A549 (cell line): Measurements from ENCODE around the gene FXYD7. TPM values are rescaled to one million over a fixed set of nuclear protein-coding genes. Genes with fewer than 3 reads are reported as not detected.

ENCODE experiments used
- ATAC-seq, 2 experiments: fragments of 200-7000 bp in 1 of 2; fragments of >200 bp in 1 of 2; cut with Nextera tagmentation in 1 of 2; cut with Tn5 transposase in 1 of 2; 3 replicates each; pipeline versions ENCODE4 v1.8.0 to v1.9.1; 2018 to 2020; ENCODE audit warnings: mild to moderate bottlenecking in 1 of 2, moderate library complexity in 1 of 2
- CTCF ChIA-PET: fragments of 300-600 bp; sonication (Branson Sonifier 250); formaldehyde crosslinking; extraction: SDS; loops from one replicate; lab custom pipeline; 2021; ENCODE audit warnings: antibody characterized with exemption, inconsistent platforms; lab: Yijun Ruan, JAX
- POLR2A ChIA-PET: fragments of 350-600 bp; formaldehyde crosslinking; extraction: SDS; loops from one replicate; lab custom pipeline; 2021; ENCODE audit warnings: antibody characterized with exemption, inconsistent platforms; lab: Yijun Ruan, JAX
- DNase-seq, 2 experiments: peaks; one replicate each; pipeline versions ENCODE4 v3.0.0 to v3.0.0-alpha.2; 2011 to 2016; ENCODE audit warnings: low read depth in 1 of 2, low spot score in 1 of 2
- FAIRE-seq: peaks from 2 replicates; lab custom pipeline; 2011; peaks lifted over from hg19 to GRCh38; lab: Jason Lieb, UNC
- H3K27ac ChIP-seq, 2 experiments: fragments of >200 bp; sonication (Bioruptor Twin); formaldehyde crosslinking; 3 replicates each; pipeline ENCODE4 v1.5.1; 2016 to 2017
- H3K4me1 ChIP-seq: fragments of >200 bp; sonication (Bioruptor Twin); formaldehyde crosslinking; 3 replicates; pipeline ENCODE4 v1.6.1; 2016
- H3K4me2 ChIP-seq: fragments of >200 bp; sonication (Bioruptor Twin); formaldehyde crosslinking; 3 replicates; pipeline ENCODE4 v1.6.1; 2016
- H3K4me3 ChIP-seq: fragments of >200 bp; sonication (Bioruptor Twin); formaldehyde crosslinking; 3 replicates; pipeline ENCODE4 v1.5.1; 2016
- H3K9me3 ChIP-seq: fragments of >200 bp; sonication (Bioruptor Twin); formaldehyde crosslinking; 3 replicates; pipeline ENCODE4 v1.6.1; 2016
- CBX2 ChIP-seq: fragments of 200-600 bp; sonication (generic); IDR thresholded peaks from 2 replicates; pipeline ENCODE4 v1.6.1; 2016; ENCODE audit warnings: low read depth, mild to moderate bottlenecking, borderline replicate concordance
- CEBPB ChIP-seq, 2 experiments: fragments of >200 bp in 1 of 2; sonication (Bioruptor Twin) in 1 of 2; formaldehyde crosslinking in 1 of 2; IDR thresholded peaks; 2 replicates each; pipeline ENCODE4 v1.6.1; 2012 to 2016
- FOSL2 ChIP-seq, 2 experiments: fragments of 450-650 bp in 1 of 2; fragments of >200 bp in 1 of 2; sonication (Bioruptor Twin) in 1 of 2; formaldehyde crosslinking; IDR thresholded peaks; 2 replicates each; pipeline versions ENCODE4 v1.5.0 to v1.6.1; 2016 to 2020; ENCODE audit warnings: mild to moderate bottlenecking in 1 of 2, moderate library complexity in 1 of 2
- FOXS1 ChIP-seq: fragments of 250-450 bp; sonication (Bioruptor Pico); IDR thresholded peaks from 2 replicates; pipeline ENCODE4 v1.5.0; 2020; ENCODE audit warnings: mild to moderate bottlenecking, moderate library complexity
- HOXB13 ChIP-seq: fragments of 250-450 bp; sonication (Bioruptor Pico); IDR thresholded peaks from 2 replicates; pipeline ENCODE4 v1.5.0; 2020; ENCODE audit warnings: low read depth, mild to moderate bottlenecking, moderate library complexity
- HOXB5 ChIP-seq: fragments of 250-450 bp; sonication (Bioruptor Pico); IDR thresholded peaks from 2 replicates; pipeline ENCODE4 v1.5.0; 2020; ENCODE audit warnings: mild to moderate bottlenecking, moderate library complexity
- MAZ ChIP-seq: fragments of 150-350 bp; IDR thresholded peaks from 2 replicates; pipeline ENCODE4 v1.6.1; 2014; ENCODE audit warnings: antibody characterized with exemption, low read depth, low read length, borderline replicate concordance
- MYC ChIP-seq: IDR thresholded peaks from 2 replicates; pipeline ENCODE4 v1.6.1; 2012; ENCODE audit warnings: mild to moderate bottlenecking, inconsistent platforms, low read length, improper control_type of control experiment, borderline replicate concordance
- PHF8 ChIP-seq: fragments of 200-600 bp; sonication (generic); IDR thresholded peaks from 2 replicates; pipeline ENCODE4 v1.6.1; 2016; ENCODE audit warnings: low read depth, mild to moderate bottlenecking, antibody characterized with exemption, moderate library complexity, borderline replicate concordance
- POLR2AphosphoS2 ChIP-seq: conservative IDR thresholded peaks from 2 replicates; pipeline ENCODE4 v1.6.1; 2012; ENCODE audit warnings: low read length, improper control_type of control experiment, inconsistent platforms
- ZNF302 ChIP-seq: fragments of 250-450 bp; sonication (Bioruptor Pico); IDR thresholded peaks from 2 replicates; pipeline ENCODE4 v1.9.0; 2021; ENCODE audit warnings: inconsistent platforms, mild to moderate bottlenecking, moderate library complexity
- WGBS: methylation state at CpG from one replicate; pipeline ENCODE4 v1.1.6; 2017; ENCODE audit errors: missing lambda C conversion rate; 5-methylcytosine and 5-hydroxymethylcytosine counted together
- polyA plus RNA-seq, 4 experiments: library from polyadenylated mRNA; depleted of rRNA in 3 of 4; stranded (reverse); fragments of >200 nt; fragmentation: RNase III in 1 of 4; extraction: RNeasy Plus Mini Kit Qiagen cat#74134 plus additional on column Dnase treatment in 1 of 4; gene quantifications; 2 replicates in 3 of 4; 3 replicates in 1 of 4; pipeline ENCODE4 v1.2.3, GENCODE V29; 2011 to 2017
- TF ChIP-seq, protein P1 (sequence below): IDR thresholded peaks from 2 replicates; pipeline ENCODE4 v1.6.1; 2012
- TF ChIP-seq, protein P2 (sequence below): fragments of 150-350 bp; IDR thresholded peaks from 2 replicates; pipeline ENCODE4 v1.6.1; 2014; ENCODE audit warnings: low read depth, mild to moderate bottlenecking, low read length
- TF ChIP-seq, protein P3 (sequence below): IDR thresholded peaks from 2 replicates; pipeline ENCODE4 v1.6.1; 2012
- TF ChIP-seq, protein P4 (sequence below): fragments of >200 bp; sonication (Bioruptor Twin); formaldehyde crosslinking; IDR thresholded peaks from 3 replicates; pipeline ENCODE4 v1.5.1; 2016
- TF ChIP-seq, protein P5 (sequence below): fragments of >200 bp; sonication (Bioruptor Twin); formaldehyde crosslinking; IDR thresholded peaks from 3 replicates; pipeline ENCODE4 v1.6.1; 2016
- TF ChIP-seq, protein P6 (sequence below): fragments of 450-650 bp; IDR thresholded peaks from 2 replicates; pipeline ENCODE4 v1.6.1; 2014; ENCODE audit warnings: antibody characterized with exemption
- TF ChIP-seq, protein P7 (sequence below): fragments of 250-450 bp; sonication (Bioruptor Pico); IDR thresholded peaks from 2 replicates; pipeline ENCODE4 v1.5.0; 2021; ENCODE audit warnings: mild to moderate bottlenecking, moderate library complexity, borderline replicate concordance
- TF ChIP-seq, protein P8 (sequence below): fragments of >200 bp; sonication (Bioruptor Twin); formaldehyde crosslinking; IDR thresholded peaks from 2 replicates; pipeline ENCODE4 v1.6.1; 2016
- TF ChIP-seq, protein P9 (sequence below): fragments of 200-600 bp; sonication (generic); IDR thresholded peaks from 2 replicates; pipeline ENCODE4 v1.6.1; 2016; ENCODE audit warnings: antibody characterized with exemption, mild to moderate bottlenecking, moderate library complexity

Gene FXYD7
- polyA plus RNA-seq, 2 of the 4 experiments (the other 2 are of a cell fraction) = not detected

DNA sequence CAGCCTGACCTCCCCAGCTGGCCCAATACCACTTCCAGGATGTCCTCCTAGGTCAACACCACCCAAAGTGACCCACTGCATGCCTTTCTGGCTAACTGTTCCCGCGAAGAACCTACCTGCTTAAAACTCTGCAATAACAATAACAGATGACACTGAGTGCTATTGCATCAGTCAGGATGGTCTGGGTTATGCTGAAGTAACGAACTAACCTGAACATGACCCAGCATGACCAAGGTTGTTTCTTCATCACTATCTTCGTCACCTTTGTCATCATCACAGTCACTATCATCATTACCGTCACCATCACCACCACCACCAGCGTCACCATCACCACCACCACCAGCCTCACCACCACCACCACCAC lies 38.0 kb upstream of the FXYD7 start:
- Histone ChIP-seq H3K4me2 (no peak overlapping the region), H3K4me3 (no peak overlapping the region), H3K9me3 (peaks cover 6% of the 10 kb centered on the region; the same call in 1 of the 3 replicates), H3K4me1 (peaks cover 6% of the 10 kb centered on the region; the same call in 1 of the 3 replicates), H3K27ac (no peak overlapping the region)
- FAIRE-seq (no peak), DNase-seq (no peak), ATAC-seq (no peak)
- ChIA-PET POLR2A (no interaction called here), CTCF (interaction anchor here (1.2 to 2.4 kb wide), 4 partner anchors 10 to 466 kb away, joined by 3 to 9 read pairs (median 5); no protein-coding TSS in a partner anchor)
- WGBS = 82% methylated on average over 6 of the region's 6 CpGs
- TF ChIP-seq, protein P1, sequence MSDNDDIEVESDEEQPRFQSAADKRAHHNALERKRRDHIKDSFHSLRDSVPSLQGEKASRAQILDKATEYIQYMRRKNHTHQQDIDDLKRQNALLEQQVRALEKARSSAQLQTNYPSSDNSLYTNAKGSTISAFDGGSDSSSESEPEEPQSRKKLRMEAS = no peak
- TF ChIP-seq FOXS1 (CRISPR knock-in tag) (no peak), MYC (no peak), CEBPB (IDR thresholded peaks at IDR 0.05) (no peak), MAZ (no peak), FOSL2 (IDR thresholded peaks at IDR 0.05) (no peak), FOSL2 (CRISPR knock-in tag; IDR thresholded peaks at IDR 0.05) (no peak), HOXB5 (CRISPR knock-in tag) (no peak), PHF8 (no peak), CBX2 (no peak), HOXB13 (no peak), POLR2AphosphoS2 (no peak), ZNF302 (CRISPR knock-in tag) (no peak)
- TF ChIP-seq, protein P2, sequence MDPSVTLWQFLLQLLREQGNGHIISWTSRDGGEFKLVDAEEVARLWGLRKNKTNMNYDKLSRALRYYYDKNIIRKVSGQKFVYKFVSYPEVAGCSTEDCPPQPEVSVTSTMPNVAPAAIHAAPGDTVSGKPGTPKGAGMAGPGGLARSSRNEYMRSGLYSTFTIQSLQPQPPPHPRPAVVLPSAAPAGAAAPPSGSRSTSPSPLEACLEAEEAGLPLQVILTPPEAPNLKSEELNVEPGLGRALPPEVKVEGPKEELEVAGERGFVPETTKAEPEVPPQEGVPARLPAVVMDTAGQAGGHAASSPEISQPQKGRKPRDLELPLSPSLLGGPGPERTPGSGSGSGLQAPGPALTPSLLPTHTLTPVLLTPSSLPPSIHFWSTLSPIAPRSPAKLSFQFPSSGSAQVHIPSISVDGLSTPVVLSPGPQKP = no peak
- TF ChIP-seq, protein P3, sequence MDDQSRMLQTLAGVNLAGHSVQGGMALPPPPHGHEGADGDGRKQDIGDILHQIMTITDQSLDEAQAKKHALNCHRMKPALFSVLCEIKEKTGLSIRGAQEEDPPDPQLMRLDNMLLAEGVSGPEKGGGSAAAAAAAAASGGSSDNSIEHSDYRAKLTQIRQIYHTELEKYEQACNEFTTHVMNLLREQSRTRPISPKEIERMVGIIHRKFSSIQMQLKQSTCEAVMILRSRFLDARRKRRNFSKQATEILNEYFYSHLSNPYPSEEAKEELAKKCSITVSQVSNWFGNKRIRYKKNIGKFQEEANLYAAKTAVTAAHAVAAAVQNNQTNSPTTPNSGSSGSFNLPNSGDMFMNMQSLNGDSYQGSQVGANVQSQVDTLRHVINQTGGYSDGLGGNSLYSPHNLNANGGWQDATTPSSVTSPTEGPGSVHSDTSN = no peak
- TF ChIP-seq, protein P4, sequence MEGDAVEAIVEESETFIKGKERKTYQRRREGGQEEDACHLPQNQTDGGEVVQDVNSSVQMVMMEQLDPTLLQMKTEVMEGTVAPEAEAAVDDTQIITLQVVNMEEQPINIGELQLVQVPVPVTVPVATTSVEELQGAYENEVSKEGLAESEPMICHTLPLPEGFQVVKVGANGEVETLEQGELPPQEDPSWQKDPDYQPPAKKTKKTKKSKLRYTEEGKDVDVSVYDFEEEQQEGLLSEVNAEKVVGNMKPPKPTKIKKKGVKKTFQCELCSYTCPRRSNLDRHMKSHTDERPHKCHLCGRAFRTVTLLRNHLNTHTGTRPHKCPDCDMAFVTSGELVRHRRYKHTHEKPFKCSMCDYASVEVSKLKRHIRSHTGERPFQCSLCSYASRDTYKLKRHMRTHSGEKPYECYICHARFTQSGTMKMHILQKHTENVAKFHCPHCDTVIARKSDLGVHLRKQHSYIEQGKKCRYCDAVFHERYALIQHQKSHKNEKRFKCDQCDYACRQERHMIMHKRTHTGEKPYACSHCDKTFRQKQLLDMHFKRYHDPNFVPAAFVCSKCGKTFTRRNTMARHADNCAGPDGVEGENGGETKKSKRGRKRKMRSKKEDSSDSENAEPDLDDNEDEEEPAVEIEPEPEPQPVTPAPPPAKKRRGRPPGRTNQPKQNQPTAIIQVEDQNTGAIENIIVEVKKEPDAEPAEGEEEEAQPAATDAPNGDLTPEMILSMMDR = no peak
- TF ChIP-seq, protein P5, sequence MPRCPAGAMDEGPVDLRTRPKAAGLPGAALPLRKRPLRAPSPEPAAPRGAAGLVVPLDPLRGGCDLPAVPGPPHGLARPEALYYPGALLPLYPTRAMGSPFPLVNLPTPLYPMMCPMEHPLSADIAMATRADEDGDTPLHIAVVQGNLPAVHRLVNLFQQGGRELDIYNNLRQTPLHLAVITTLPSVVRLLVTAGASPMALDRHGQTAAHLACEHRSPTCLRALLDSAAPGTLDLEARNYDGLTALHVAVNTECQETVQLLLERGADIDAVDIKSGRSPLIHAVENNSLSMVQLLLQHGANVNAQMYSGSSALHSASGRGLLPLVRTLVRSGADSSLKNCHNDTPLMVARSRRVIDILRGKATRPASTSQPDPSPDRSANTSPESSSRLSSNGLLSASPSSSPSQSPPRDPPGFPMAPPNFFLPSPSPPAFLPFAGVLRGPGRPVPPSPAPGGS = no peak
- TF ChIP-seq, protein P6, sequence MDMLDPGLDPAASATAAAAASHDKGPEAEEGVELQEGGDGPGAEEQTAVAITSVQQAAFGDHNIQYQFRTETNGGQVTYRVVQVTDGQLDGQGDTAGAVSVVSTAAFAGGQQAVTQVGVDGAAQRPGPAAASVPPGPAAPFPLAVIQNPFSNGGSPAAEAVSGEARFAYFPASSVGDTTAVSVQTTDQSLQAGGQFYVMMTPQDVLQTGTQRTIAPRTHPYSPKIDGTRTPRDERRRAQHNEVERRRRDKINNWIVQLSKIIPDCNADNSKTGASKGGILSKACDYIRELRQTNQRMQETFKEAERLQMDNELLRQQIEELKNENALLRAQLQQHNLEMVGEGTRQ = no peak
- TF ChIP-seq, protein P7, sequence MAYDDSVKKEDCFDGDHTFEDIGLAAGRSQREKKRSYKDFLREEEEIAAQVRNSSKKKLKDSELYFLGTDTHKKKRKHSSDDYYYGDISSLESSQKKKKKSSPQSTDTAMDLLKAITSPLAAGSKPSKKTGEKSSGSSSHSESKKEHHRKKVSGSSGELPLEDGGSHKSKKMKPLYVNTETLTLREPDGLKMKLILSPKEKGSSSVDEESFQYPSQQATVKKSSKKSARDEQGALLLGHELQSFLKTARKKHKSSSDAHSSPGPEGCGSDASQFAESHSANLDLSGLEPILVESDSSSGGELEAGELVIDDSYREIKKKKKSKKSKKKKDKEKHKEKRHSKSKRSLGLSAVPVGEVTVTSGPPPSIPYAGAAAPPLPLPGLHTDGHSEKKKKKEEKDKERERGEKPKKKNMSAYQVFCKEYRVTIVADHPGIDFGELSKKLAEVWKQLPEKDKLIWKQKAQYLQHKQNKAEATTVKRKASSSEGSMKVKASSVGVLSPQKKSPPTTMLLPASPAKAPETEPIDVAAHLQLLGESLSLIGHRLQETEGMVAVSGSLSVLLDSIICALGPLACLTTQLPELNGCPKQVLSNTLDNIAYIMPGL (CRISPR knock-in tag) = no peak
- TF ChIP-seq, protein P8, sequence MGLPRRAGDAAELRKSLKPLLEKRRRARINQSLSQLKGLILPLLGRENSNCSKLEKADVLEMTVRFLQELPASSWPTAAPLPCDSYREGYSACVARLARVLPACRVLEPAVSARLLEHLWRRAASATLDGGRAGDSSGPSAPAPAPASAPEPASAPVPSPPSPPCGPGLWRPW = no peak
- TF ChIP-seq, protein P9, sequence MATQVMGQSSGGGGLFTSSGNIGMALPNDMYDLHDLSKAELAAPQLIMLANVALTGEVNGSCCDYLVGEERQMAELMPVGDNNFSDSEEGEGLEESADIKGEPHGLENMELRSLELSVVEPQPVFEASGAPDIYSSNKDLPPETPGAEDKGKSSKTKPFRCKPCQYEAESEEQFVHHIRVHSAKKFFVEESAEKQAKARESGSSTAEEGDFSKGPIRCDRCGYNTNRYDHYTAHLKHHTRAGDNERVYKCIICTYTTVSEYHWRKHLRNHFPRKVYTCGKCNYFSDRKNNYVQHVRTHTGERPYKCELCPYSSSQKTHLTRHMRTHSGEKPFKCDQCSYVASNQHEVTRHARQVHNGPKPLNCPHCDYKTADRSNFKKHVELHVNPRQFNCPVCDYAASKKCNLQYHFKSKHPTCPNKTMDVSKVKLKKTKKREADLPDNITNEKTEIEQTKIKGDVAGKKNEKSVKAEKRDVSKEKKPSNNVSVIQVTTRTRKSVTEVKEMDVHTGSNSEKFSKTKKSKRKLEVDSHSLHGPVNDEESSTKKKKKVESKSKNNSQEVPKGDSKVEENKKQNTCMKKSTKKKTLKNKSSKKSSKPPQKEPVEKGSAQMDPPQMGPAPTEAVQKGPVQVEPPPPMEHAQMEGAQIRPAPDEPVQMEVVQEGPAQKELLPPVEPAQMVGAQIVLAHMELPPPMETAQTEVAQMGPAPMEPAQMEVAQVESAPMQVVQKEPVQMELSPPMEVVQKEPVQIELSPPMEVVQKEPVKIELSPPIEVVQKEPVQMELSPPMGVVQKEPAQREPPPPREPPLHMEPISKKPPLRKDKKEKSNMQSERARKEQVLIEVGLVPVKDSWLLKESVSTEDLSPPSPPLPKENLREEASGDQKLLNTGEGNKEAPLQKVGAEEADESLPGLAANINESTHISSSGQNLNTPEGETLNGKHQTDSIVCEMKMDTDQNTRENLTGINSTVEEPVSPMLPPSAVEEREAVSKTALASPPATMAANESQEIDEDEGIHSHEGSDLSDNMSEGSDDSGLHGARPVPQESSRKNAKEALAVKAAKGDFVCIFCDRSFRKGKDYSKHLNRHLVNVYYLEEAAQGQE = no peak
